HG03571 (cell line): ENCODE results near the gene NXT1.
A peak's percentile ranks its signal among the peaks of the same experiment; 100 is the strongest.
"Not testable (repeated sequence)": the region's sequence is repeated elsewhere in the genome, so short reads cannot be mapped to it uniquely, and the experiment has no call there.

Source experiments
- ATAC-seq: cut with Tn5 transposase; IDR thresholded peaks from one replicate; pipeline ENCODE4 v1.9.1; 2021; ENCODE audit not compliant: unreplicated experiment

Gene NXT1

DNA sequence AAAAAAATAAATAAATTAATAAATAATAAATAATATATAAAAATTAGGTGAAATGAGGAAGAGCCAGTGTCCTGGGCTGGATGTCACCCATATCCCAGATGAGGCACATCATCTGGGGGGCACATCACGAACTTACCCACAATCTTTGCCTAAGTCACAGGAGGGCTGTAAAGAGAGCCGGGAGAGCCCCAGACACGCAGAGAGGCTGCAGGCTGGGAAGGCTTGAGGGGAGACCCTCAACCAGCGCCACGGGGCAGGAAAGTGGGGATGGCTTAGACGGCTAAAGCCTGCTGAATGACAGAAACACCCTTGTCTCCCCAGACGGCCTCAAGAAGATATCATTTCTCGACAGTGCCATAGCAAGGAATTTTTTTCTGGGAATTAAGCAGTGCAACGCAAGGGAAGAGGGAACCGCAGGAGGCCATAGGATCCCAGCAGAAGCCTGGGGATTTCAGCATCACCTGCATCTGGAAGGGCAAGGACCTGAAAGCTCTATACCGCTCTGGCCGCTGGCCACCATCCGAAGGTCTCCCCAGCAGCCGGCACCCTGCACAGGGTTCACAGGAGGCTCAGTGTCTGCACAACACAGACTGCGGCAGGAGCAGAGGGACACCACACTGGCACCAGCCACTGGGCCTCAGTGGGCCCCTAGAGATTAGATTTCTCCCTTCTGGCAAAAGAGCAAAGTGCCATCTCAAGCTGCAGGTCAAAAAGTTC is 22.8 kb upstream of the NXT1 start:
- no peak for ATAC-seq

DNA sequence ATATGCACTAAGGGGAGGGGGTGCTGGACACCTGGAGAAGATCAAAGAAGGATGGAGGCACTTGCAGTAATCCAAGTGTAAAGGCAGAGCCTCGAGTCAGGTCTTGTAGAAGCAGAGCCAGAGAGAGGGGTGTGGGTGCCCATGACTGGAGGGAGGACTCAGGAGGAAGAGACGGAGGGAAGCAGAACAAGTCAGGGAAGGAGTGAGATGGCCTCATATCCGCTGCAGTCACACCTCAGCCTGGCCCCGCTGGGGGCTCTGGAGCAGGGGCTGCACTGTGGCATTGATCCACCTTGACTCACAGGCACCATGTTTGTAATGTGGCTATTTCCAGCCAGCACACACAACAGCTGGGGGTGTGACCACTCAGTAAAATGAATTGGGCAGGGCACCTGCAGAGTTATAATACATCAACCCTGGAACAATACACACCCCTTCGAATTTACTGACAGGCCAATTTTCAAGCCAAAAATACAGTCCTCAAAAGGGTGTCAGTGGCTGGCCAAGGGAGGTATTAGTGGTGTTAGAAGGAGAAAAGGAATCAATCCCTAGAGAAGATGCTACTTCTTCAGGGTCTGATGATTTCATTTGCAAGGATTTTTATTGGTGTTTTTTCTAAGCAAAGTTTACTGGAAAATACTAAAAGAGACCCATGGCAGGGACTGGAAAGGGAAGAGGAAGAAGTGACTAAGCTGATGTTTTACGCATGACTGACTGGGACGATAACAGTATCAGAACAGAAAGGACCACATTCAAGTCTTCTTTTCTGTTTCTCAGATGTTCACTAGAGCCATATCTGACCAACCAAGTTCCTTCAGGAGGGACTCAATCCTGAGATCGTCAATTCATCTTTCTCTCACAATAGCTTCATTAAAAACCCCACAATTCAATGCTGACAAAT is 18.9 kb upstream of the NXT1 start:
- ATAC-seq = no peak

DNA sequence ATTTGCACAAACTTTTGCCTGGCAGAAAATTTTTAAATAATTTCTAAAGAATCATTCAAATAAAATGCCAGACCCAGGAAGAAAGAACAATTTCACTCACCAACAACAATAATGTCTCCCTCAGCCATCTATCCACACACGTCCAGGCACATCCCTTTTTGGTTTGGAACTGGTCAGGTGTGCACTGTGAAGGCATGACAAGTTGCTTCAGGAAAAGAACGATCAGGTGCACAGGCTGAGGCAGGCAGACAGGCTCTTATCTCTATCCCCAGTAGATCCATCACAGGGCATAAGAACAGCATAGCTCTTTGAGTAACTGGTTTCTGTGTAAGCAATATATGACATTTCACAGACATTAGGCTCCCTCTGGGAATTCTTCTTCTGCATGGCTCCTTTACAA is 18.1 kb upstream of the NXT1 start:
- ATAC-seq = no peak

DNA sequence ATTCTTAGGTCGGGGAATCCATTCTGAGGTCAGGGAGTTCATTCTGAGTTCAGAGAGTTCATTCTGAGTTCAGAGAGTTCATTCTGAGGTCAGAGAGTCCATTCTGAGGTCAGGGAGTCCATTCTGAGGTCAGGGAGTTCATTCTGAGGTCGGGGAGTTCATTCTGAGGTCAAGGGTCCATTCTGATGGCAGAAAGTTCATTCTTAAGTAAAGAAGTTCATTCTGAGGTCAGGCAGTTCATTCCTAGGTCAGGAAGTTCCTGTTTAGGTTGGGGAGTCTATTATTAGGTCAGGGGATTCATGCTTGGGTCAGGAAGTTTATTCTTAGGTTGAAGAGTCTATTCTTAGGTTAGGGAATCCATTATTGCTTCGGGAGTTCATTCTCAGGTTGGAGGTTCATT is 16.5 kb upstream of the NXT1 start:
- no peak for ATAC-seq

DNA sequence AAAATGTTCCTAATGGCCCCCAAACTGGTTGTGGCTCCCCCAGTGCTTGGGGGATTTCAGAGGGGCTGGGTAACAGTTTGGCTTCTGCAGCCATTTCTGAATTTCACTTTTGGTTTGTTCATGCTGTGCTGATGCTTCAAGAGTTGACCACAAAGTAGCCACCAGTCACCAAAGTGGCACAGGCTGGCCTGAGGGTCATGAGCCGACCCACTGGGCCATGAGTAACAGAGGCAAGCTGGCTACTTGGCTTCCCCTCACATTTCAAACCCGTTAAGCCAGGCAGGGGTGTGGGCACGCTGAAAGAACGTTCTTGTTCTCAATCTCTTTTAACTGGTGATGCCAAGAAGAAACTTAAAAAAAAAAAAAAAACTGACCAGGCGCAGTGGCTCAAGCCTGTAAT is 15.1 kb upstream of the NXT1 start:
- ATAC-seq = no peak

DNA sequence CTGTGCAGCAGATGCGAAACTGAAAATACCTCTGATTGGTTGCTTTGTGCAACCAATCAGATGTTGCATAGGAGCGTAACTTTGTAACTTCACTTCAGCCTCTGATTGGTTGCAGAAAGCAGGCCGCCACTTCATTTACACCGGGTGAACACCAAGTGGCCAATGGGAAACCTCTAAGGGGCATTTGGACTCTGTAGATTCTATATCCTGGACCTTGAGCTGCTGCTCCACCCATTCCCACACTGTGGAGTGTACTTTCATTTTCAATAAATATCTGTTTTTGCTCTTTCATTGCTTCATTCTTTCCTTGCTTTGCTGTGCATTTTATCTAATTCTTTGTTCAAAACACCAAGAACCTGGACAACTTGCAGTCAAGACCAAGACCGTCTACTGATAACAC is 14.1 kb upstream of the NXT1 start:
- no peak for ATAC-seq

DNA sequence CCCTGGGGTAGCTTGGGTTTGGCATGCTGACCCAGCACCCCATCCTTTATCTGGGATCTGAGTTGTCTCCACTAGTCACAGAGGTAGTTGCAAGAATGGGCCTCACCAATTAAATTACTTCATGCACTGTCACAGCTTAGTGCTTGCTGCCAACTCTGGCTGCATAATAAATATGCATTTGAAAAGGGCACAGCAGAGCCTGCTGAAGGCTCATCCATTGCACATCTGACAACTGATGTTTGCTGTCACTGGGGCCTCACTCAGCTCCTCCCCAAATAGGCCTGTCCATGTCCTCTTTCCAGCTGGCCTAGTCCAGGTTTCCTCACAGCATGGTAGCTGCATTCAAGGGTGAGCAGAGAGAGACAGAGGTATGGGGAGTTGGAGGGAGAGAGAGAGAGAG is 13.3 kb upstream of the NXT1 start:
- no peak for ATAC-seq

DNA sequence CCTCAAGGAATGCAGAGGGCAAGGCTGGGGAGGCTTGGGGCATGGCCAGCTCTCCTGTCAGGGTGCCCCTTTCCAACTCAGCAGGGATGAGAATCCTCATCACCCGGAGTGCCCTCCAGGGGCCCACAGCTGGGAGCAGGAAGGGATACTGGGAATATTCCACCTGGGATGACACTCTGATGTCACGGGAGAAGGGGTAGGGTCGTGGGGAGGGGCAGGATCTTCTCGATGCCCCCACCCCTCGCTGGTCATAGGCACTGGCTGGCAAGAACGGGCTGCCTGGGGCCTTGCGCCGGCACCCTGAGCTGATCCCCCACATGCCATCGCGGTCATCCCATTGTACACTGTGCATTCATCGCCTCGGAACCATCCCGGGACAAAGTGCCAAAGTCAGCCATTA is 10.6 kb upstream of the NXT1 start:
- no peak for ATAC-seq

DNA sequence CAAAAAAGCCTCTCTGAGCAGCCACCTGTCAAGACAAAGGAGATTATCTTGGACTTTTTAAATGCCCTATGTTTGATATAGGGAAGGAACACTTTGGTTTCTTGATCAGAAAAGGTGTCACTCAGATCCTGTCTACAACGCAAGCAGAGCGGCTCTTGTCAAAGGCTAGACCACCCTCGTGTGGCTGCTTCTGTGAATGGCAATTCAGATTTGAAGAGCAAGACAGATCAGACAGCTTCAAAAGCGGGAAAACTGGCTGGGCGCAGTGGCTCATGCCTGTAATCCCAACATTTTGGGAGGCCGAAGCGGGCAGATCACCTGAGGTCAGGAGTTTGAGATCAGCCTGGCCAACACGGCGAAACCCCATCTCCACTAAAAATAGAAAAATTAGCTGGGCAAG is 10.1 kb upstream of the NXT1 start:
- ATAC-seq = no peak

DNA sequence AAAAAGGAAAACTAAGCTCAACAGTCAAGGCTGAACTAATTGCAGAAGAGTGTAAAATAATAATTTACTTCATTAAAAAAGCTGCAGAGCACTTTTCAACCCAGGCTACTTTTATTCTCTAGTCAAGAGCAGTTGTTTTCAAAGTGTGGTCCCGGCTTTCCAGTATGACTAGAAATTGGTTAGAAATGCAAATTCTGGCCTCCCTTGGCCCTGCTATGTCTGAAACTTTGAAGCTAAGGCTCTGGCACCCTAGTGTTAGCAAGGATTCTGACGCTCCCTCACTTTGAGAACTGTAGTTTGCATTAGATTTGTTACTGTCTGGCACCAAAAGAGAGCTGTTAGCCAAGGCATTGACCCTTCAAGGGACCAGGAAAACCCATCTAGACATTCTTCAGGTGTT is 9.5 kb upstream of the NXT1 start:
- ATAC-seq = no peak

DNA sequence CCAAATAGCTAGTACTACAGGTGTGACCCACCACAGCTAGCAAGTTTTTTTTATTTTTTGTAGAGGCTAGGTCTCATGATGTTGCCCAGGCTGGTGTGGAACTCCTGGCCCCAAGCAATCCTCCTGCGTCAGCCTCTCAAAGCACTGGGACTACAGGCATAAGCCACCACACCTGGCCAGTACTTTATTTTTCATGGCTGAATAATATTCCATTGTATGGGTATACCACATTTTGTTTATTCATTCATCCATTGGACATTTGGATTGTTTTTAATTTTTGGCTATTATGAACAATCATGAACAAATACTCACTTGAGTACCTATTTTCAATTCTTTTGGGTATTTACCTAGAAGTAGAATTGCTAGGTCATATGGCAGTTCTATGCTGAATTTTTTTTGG is 7.0 kb upstream of the NXT1 start:
- ATAC-seq = no peak

DNA sequence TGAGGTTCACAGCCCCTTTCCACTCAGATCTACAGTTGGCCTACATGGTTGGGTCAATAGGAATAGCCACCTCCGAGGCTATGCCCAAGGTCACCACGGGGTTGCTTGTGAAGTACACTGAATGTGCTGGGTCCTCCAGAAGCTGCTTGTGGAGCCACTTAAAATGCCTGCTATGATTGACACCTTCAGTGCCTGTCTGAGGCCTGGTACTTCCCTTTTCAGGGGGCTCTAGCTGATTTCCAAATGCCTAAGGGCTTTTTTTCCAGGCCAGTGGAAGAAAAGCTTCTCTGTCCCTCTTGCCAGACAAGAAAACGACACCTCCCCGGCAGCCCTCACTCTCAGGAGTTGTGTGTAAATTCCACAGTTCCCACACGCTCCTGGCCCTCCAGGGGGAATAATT is 6.3 kb upstream of the NXT1 start:
- no peak for ATAC-seq

DNA sequence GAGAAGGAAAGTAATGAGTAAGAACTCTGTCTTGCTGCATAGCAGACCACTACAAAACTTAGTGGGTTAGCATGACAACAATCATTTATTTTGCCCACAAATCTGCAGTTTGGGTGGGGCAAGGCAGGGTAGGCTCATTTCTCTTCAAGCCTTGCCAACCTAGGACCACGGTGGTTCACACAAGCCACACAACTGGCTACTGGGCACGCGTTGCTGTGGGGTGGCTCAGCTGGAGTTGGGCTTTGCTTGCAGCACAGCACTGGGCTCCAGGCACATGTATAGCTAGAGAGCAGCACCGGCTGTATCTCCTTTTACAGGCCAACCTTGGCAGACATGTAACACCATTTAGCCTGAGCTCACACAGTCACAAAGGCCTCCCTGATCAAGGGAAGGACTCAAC is 4.6 kb upstream of the NXT1 start:
- ATAC-seq = no peak

DNA sequence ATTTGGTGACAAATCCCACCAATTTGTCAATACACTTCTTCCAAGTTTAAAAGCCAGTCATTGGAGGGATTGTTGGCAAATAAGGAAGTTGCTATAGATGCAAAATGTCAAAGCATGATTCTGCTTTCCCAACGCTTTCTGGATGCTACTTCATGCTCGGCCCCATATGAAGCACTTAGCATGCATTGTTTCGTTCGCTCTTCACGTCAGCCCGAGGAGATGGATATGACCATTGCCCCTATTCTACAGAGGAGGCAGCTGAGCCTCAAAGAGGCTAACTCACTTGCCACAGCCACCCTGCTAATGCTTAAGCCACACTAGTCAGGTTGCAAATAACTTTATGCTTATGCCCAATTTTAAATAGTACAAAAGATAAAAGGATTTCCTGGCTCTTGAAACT is 2.8 kb upstream of the NXT1 start:
- ATAC-seq = no peak

DNA sequence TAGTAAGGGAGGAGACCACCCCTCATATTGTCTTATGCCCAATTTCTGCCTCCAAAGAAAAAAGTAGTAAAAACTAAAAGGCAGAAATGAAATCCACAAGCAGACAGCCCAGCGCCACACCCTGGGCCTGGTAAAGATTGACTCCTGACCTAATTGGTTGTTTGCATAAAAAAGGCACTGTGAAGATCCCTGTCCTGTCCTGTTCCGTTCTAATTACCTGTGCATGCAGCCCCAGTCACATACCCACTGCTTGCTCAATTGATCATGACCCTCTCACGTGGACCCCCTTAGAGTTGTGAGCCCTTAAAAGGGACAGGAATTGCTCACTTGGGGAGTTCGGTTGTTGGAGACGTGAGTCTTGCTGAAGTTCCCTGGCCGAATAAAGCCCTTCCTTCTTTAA is 2.1 kb upstream of the NXT1 start:
- not testable (repeated sequence) for ATAC-seq

DNA sequence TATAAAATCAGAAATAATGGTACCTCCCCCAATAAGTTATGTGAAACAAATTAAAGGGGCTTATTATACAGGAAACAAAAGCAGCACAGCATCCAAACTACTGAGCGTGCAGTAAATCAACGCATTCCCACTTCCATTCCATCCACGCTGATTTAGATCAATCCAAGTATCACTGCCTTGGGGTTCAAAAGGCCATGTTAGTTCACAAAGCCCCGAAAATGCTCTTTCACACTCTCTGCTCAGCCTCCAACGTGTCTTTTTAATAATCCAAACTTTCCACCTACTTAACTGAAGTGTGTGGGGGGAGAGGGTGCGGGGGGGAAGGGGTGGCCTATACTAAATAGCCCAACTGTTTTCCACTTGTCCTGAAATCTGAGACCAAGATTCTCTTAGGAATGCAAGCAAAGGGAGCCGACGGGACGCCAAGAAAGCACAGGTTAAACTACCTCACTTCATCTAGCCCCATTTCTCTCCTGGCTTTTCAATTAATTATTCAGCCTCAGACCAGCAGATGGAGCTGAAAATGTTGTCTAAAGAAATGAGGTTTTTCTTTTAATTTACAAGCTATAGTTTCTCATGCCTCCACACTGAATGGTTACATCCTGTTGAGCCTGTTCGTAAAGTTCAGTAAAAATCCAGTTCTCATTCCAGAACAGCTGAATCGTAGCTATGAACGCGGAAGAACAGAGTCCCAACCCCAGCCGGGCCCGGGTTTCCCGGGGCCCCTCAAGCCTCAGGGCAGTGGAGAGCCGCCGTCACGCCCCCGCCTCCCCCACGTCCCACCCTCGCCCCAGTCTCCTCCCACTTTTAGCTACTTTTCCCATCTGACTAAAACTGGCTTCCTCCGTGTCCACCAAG is 1.0 kb upstream of the NXT1 start:
- peak; percentile 45 for ATAC-seq

DNA sequence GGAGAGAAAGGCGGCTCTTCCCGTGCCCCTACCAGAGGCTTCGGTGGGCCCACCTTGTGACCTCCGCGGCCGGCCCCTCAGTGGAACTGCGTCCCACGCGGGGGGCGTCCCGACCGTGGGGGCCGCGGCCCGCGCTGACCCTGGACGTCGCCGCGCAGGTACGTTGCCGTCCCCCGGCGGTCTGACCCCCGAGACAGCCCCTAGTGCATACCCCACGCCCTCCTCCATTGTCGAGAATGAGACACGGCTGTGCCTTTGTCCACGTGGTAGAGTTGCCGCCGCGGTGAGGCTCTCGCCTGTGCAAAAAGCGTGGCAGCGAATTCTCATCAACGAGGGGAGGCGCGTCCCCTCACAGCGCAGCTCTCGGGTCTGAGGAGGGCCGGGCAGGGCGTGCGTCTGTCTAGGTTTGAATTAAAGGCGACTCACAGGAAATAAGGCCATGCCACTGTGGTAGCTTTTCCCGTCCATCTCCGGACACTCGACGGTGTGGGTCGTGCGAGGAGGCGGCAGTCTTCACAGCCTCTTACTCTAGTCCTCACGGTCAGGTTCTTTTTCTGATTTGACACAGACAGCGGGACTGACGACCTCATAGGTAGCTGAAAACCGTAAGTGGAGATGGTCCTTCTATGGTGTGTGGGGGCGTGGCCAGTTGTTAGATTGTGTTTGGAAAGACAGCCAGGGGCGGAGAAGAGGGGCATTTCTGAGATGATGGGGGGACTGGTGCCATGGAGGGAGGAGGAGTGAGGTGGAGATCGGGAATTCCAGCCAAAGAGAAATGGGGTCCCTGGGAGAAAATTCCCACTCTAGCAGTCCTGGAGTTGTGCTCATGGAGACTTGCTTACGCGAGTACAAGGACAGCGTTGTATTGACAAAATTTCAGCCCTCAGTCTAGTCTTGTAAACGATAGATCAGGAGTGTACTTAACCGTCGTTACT is 580 bp downstream of the NXT1 start:
- peak; percentile 18 for ATAC-seq

DNA sequence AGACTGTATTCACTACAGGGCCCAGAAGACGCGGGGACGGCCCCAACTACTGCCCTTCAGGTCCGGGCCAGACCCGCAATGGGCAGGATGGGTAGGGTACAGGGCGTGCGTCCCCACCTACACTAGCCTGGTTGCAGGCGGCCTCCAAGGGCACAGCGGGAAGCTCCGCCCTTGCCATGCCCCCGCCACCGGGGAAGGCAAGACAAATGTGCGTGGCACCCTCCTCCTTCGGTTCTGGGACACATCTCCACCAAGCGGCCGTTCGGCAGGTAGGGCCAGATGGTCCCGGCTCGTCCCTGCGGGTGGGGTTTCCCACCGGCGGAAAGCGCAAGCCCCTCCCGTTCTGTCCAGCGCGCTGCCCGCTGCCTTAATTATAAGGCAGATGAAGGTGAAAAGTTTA is 5.6 kb downstream of the NXT1 start:
- no peak for ATAC-seq

DNA sequence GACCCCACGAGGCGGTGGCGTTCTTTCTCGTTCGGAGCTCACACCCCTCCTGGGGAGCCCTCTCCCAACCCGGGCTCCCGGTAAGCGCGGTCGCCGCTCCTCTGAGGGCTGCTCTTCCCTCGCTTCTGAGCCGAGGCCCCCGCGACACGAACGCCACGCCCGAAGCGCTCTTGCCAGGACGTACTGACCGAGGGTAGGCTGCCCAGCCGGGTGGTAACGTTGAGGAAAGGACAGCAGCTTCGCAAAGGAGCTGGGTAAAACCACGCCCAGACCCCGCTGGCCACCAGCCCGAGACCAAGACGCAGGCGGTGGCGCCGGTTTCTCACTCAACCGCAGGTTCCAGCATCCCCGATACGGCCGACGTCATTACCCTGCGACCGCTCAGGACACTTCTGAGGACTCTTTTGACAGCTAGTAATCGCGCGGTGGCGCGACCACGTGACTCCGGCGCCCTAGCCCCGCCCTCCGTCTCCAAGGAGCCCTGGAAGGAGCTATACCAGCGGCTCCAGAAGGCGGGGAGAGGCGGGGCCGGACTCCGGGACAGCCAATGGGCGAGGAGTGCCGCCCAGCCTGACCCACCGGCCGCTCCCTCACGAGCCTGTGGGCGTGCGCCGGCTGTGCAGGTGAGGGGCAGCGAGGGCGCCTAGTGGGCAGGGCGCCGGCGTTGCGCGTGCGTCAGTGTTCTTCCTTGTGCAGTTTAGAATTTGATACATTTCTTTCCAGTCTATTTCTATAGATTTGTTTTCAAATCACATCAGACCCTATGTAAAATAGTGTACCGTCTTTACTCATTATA is 7.4 kb downstream of the NXT1 start:
- peak; percentile 63 for ATAC-seq

DNA sequence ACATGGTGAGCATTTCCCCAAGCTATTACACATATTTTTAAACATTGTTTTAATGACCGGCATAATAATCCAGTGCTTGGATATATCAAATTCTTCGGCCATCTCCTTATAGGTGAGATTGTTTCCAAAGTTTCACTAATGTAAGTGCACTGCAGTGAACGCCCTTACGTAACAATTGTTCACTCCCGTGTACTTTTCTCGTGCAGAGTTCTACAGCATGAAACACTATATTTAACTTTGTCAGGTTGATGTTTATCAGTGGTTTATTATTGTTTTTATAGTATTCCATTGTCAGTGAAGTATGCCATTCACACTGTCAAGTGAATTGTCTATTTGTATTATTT is 7.9 kb downstream of the NXT1 start:
- no peak for ATAC-seq
